22Rv1 (cell line): ENCODE measurements around the gene WWTR1.
A peak's percentile ranks its signal among the peaks of the same experiment; 100 is the strongest.

Experiments
- H3K27ac ChIP-seq: fragments of 450-650 bp; 2 replicates; pipeline ENCODE4 v1.5.1; 2017
- ZFX ChIP-seq: fragments of 450-650 bp; IDR thresholded peaks from 2 replicates; pipeline ENCODE4 v1.6.1; 2017; ENCODE audit warnings: antibody characterized with exemption, borderline replicate concordance
- TF ChIP-seq, protein P1 (sequence below): fragments of 450-650 bp; IDR thresholded peaks from 2 replicates; pipeline ENCODE4 v1.5.1; 2017; ENCODE audit warnings: mild to moderate bottlenecking

Gene WWTR1

DNA sequence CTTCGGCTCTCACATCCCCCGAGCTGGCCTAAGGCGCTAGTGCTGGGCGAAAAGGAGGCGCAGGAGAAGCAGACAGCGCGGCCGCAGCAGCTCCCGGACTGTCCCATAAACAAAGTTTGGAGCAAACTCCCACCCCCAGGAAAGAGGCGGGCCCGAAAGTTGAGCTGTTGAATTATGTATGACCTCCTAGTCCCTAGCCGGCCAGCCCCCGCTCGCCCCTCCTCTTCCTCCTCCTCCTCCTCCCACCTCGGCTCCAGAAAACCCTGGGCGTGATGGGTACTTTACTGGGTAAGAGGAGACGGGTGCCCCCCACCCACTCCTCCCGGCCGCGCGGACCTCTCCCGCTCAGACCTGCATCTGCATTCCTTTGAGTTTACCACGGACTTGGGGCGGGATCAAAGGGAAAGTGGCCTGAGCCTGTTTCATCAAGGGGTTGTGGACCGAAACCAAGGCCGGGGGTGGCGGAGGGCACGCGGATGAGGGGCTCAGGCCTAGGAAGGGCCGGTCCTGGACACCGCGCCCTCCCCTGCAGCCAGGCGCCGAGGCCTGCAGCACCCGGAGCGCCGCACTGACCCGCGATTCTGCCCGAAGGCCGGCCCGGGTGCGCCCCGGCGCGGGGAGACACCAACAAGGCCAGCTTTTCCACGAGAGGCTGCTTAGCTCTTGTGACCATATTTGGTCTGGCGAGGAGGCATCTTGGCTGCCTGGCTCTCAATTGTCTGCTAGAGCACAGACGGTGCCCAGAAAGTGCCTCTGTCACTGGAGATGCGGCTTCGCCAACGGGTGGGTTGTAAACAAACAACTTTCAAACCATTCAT lies at the start of gene WWTR1:
WWTR1 (minus strand) TSS at position 100 of the 818 bp plus-strand sequence. CDS start 719 bp downstream, outside the sequence.
- TF ChIP-seq, protein P1, sequence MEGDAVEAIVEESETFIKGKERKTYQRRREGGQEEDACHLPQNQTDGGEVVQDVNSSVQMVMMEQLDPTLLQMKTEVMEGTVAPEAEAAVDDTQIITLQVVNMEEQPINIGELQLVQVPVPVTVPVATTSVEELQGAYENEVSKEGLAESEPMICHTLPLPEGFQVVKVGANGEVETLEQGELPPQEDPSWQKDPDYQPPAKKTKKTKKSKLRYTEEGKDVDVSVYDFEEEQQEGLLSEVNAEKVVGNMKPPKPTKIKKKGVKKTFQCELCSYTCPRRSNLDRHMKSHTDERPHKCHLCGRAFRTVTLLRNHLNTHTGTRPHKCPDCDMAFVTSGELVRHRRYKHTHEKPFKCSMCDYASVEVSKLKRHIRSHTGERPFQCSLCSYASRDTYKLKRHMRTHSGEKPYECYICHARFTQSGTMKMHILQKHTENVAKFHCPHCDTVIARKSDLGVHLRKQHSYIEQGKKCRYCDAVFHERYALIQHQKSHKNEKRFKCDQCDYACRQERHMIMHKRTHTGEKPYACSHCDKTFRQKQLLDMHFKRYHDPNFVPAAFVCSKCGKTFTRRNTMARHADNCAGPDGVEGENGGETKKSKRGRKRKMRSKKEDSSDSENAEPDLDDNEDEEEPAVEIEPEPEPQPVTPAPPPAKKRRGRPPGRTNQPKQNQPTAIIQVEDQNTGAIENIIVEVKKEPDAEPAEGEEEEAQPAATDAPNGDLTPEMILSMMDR: peak; percentile 24; the same call in 1 of the 2 replicates
- no peak for TF ChIP-seq ZFX
- H3K27ac ChIP-seq: peak within 1 kb of the TSS; percentile 74

DNA sequence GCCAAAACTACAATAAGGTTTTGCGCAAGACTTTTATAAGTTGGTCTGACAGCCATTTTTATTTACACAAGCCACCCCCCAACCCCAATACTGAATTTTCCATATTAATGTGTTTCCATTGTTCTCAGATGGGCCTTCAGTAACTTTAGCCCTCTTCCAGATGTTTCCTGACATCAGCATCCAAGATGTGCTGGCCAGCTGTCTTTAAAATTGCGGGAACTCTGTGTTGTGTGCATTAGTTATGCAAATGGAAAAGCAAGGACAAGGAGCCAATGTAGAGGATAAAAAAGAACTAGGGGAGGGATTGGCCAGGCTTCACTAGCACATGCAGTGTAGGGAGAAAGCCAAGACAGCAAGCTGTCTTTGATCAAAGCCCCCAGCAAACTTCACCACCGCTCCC lies 49.1 kb upstream of the WWTR1 start:
- H3K27ac ChIP-seq: no peak overlapping the region
- no peak for TF ChIP-seq ZFX
- TF ChIP-seq, protein P1: no peak

DNA sequence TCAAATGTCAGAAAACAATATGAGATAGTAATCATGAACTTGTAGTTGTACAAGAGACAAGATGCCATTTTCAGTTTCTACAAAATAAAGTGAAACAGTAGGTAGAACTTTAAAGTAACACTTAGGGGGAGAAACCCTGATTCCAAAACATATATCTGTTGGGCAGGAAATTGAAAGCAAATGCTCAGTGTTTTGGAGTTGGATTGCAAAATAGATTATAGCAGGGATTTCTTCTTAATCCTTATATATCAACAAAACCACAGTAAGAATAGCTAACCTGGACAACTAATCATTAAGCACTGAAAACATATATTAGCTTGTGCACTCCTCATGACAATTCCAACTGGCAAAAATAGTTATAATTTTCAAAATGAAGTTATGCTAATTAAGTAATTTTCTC lies 47.6 kb upstream of the WWTR1 start:
- H3K27ac ChIP-seq: no peak overlapping the region
- no peak for TF ChIP-seq ZFX
- TF ChIP-seq, protein P1: no peak

DNA sequence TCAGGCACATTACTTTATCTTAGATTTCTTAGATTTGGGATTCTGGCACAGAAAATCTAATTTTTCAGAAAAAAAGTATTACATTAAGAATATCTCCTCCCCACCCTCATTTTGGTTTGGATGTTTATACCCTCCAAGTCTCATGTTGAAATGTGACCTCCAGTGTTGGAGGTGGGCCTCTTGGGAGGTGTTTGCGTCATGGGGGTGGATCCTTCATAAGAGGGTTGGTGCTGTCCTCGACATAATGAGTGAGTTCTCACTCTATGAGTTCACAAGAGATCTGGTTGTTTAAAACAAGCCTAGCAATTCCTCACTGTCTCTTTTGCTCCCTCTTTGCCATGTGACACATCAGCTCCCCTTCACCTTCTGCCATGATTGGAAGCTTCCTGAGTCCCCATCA lies 45.6 kb upstream of the WWTR1 start:
- no peak overlapping the region for H3K27ac ChIP-seq
- TF ChIP-seq, protein P1: no peak
- no peak for TF ChIP-seq ZFX

DNA sequence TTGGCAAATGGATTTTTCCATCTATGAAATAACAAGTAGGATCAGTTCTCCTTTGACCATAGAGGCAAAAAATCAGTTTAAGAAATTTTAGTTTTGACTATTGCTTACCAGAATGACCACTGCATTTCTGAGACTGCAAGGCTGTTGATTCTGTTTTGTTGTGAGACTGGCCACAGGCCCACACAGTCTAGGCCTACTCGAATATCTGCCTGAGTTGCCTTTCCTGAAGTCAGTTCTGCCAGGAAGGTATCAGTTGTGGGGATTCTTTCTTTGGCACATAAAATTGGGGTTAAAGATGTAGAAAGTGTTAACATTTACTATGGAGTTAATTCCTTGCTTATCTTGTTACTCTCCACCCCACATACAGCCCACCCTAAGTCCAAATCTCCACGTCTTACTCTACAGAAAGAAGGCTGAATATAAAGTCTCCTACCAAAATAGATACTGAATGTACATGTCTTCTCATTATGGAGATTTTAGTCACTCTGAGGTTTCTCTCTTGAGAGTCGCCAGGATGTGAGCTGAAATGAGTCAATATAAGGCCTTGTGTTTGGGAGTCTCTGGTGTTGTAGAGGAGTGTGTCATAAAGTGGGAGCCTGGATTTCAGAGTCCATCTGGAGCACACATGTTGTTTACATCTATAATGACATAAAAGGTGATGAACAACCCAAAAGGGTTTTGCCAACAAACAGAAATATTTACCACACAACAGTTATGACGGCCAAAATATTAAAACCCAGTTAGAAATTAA lies 45.0 kb upstream of the WWTR1 start:
- no peak overlapping the region for H3K27ac ChIP-seq
- TF ChIP-seq, protein P1: no peak
- no peak for TF ChIP-seq ZFX

DNA sequence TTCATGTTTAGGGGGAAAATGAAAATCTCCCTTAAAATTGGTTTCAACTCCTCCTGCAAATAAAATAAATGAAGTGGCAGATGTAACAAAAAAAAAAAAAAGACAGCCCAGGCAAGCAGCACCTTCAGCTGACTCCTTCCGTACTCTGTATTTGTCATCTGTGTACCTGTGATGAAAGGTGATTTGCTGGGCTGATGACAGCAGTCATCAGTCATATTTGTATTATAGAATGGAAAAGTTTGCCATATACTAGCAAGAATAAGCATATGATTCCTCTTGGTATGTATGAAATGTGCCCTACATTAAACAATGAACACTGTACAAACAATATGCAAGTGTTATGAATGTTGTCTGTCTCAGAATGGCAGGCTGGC lies 44.1 kb upstream of the WWTR1 start:
- H3K27ac ChIP-seq: no peak overlapping the region
- TF ChIP-seq, protein P1: no peak
- TF ChIP-seq ZFX: no peak
